Left ventricle myocardium superior (tissue), 1 donor: ENCODE measurements around the gene SHC1. TPM values are rescaled to one million over a fixed set of nuclear protein-coding genes. Genes with fewer than 3 reads are reported as not detected.

Source experiments
- ATAC-seq: fragments of 200-7000 bp; cut with Tn5 transposase; one replicate; pipeline ENCODE4 v1.9.1; 2020; ENCODE audit warnings: mild to moderate bottlenecking, moderate library complexity
- DNase-seq: peaks from one replicate; pipeline ENCODE4 v3.0.0-alpha.2; 2020
- intact Hi-C: fragments of 100-400 bp; cut with micrococcal nuclease; formaldehyde crosslinking; loops from one replicate; pipeline ENCODE4 v1.11.0; 2022
- total RNA-seq: library from RNA; stranded (reverse); fragmentation: NEBNext Ultra II Directional; extraction: Animal tissue kit (Norgen Biotek cat#: 25700); gene quantifications from one replicate; pipeline ENCODE4 v1.2.1, GENCODE V29; 2021
- donor health status: DM: no; HTN: yes; CAD: no; lungs with severe emphysema.

The SHC1 gene
- total RNA-seq, 1 donor from 2014 or later = 62.1 TPM

- intact Hi-C loops = no loop called here
- DNase-seq (no peak), ATAC-seq (no peak)
Measured at GRCh38 chr1:154963643-154964042, 6.9 kb downstream of the SHC1 start.

- ATAC-seq = no peak
- intact Hi-C loops = no loop called here
Measured at GRCh38 chr1:154962795-154963330, 7.7 kb downstream of the SHC1 start.

GRCh38 chr1:154962156-154962749 is 8.3 kb downstream of the SHC1 start:
- ATAC-seq (peak; percentile 26), DNase-seq (peak; percentile 62)
- intact Hi-C loops = no loop called here

More at GRCh38 chr1:154962795-154963330, 7.7 kb downstream of the SHC1 start:
- DNase-seq = no peak

- peak; percentile 86 for ATAC-seq
- DNase-seq = peak; percentile 89
- intact Hi-C loops = no loop called here
Measured at GRCh38 chr1:154961207-154962155, 9.1 kb downstream of the SHC1 start, which contains the start of gene PYGO2. TSS of gene PYGO2 (minus strand) at chr1:154961782. CDS start at chr1:154961576, 206 bp downstream.

GRCh38 chr1:154960446-154961136 is 10.0 kb downstream of the SHC1 start:
- DNase-seq (no peak), ATAC-seq (no peak)
- intact Hi-C loops = no loop called here

GRCh38 chr1:154959426-154959780 is 11.1 kb downstream of the SHC1 start:
- ATAC-seq (no peak), DNase-seq (no peak)
- intact Hi-C loops = no loop called here

GRCh38 chr1:154958681-154959425 is 11.7 kb downstream of the SHC1 start:
- ATAC-seq (no peak), DNase-seq (no peak)
- intact Hi-C loops = no loop called here

GRCh38 chr1:154958036-154958435 is 12.5 kb downstream of the SHC1 start:
- no peak for ATAC-seq
- no peak for DNase-seq
- intact Hi-C loops = no loop called here

- DNase-seq (no peak), ATAC-seq (no peak)
- intact Hi-C loops = no loop called here
Measured at GRCh38 chr1:154957091-154957657, 13.4 kb downstream of the SHC1 start.

GRCh38 chr1:154956544-154956941 is 14.0 kb downstream of the SHC1 start:
- ATAC-seq = peak; percentile 35
- intact Hi-C loops = no loop called here
- peak; percentile 65 for DNase-seq

GRCh38 chr1:154955718-154956543 is 14.6 kb downstream of the SHC1 start, which contains the start of gene PBXIP1:
TSS of gene PBXIP1 (minus strand) at chr1:154956099. CDS start at chr1:154953721, 2,378 bp downstream.
- DNase-seq (peak; percentile 51), ATAC-seq (peak; percentile 87)
- intact Hi-C loops = no loop called here

GRCh38 chr1:154955039-154955717 is 15.4 kb downstream of the SHC1 start:
- no peak for ATAC-seq
- intact Hi-C loops = no loop called here
- DNase-seq = peak; percentile 36

- DNase-seq (no peak), ATAC-seq (no peak)
- intact Hi-C loops = no loop called here
Measured at GRCh38 chr1:154954541-154954940, 16.0 kb downstream of the SHC1 start.

GRCh38 chr1:154953611-154954038 is 16.9 kb downstream of the SHC1 start:
- intact Hi-C loops = no loop called here
- no peak for ATAC-seq
- no peak for DNase-seq

- intact Hi-C loops = no loop called here
- DNase-seq = no peak
- ATAC-seq = no peak
Measured at GRCh38 chr1:154952664-154953063, 17.9 kb downstream of the SHC1 start.

- DNase-seq (no peak), ATAC-seq (no peak)
- intact Hi-C loops = no loop called here
Measured at GRCh38 chr1:154951901-154952657, 18.5 kb downstream of the SHC1 start.
